Activated CD4-positive, CD25-positive, alpha-beta regulatory T cell treated with anti-CD3 and anti-CD28 coated beads, Interleukin-2, amount 50 U/mL, for 24 hours (primary cell): ENCODE data around the gene ZP4.
"Not testable (repeated sequence)": the region's sequence is repeated elsewhere in the genome, so short reads cannot be mapped to it uniquely, and the experiment has no call there.

ENCODE experiments used
- ATAC-seq, 2 donors: fragments of 150-1000 bp; cut with Tn5 transposase; one replicate each; pipeline ENCODE4 v1.10.0; 2021; ENCODE audit warnings: mild to moderate bottlenecking in 1 of 2, moderate library complexity in 1 of 2

The ZP4 gene

DNA sequence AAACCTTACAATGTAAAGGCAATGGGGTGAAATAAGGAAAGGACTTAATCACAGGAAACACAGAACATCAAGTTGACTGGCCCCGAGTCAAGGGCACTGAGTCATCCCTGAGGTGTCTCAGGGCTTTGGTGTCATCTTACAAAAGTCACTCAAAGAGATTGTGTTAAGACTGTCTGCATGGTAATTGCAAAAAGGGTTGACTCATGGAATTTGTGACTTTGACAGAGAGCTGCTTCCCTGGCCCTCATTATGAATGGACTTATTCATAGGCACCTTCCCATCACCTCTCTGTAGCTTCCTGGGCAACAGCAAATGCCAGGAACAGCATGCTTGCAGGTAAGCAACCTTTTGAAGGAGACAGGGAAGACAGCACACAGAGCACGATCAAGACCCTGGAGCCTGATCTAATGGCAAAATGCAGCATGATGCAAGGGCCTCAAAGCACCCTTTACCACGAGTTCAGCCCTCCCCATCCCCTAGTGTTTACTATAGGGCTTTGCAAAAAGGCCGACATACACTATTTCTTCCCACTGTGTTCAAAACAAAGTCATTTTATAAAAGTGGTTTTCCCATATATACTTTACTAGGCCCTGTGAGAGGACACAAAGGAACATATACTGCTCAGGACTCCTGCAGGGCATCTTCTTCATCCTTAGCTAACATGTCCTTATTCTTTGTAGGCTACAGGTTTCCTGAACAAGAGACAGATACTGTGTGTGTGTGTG lies 17.1 kb downstream of the ZP4 start:
- no peak for ATAC-seq

DNA sequence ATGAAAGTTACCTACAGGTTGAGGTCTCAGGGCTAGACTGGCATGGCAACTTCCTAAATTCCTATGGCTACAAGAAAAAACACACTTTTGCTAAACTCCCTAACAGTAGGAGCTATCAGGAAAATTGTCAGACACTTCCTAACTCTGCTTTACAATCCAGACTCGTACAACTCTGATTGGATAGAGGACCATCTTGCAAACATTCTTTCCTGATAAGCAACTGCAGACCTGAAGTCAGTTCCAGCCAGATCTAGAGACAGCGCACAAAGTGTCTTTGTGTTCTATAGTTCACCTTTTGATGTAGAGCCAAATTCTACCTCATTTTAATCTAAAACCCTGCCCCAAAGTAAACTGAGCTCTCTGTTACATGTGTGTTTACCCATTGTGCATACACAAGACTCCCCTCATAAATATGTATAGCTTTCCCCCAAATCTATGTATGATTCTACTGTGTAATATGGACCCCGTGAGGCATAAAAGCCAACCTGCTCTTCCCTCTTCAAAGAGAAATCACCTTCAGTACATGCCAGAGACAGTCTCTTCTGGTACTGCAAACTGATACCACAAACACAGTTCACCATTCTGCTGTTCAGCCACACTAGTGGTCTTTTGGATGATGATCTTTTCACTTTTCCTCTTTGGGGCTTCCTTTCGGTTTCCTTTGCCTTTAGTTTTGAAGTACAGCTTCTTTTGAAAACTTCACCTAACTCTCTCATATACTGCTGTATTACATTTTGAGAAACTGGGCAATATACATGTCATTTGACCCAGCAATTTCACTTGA lies 21.7 kb downstream of the ZP4 start:
- ATAC-seq = no peak

DNA sequence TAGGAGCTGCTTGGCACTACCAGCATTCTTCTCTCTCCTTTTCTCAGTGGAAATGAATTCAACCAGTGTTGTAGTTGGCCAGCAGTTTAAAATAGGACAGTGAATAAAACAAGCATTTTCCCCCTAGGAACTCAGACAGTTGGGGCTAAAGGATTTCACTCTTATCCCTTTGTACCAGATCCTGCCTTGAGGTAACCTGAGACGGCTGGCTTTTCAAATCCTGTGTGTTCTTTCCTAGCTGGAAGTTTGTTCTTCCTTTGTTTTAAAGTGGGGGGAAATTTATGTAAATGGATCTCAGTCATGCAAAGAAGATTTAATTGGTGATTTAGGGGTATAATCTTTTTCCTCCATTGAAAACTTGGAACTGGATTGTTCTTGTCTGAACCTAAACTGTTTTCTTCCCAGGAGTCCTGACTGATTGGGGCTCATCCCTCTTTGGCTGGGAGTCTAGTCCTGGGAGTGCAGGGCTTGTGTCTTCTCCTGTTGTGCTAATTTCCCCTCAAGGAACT lies 23.3 kb downstream of the ZP4 start:
- ATAC-seq = no peak

DNA sequence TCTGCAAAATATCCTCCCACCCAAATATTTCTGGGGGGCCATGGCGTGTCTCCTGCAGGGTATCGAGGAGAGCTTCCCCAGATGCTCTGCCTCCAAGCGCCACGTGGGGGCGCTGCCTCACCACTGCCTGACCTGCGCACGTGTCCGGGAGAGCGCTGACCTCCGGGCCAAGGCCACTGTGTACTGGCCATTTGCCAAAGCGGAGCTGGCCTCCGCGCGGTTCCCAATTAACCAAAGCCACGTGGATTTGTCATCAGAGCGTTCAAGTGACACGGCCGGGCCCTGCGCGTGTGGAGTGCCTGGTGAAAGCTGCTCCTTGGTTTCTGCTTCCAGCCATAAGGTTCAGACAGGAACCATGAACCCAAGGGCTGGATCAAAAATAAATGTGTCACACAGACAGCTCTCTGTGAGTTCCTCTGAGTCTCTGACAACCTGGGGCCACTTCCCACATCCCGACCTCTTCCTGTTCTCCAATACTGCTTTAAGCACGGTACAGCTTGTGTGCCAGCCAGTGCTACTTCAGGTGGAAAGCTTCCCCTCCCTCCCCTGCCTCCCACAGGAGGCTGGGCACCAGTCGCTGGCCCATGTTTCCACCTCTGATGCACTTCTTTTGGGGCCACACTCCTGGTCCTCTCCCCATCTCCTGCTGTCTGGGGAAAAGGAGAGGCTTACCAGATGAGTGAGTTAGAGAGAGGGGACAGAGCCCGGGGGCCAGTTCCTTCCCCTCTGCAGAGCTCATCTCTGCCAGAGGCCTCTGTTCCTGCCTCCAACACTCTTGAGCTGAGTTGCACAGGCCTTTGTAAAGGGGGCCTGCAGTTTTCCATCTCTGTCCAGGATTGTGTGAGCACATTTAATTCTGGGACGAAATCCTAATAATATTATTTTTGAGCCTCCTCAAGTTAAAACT lies 26.1 kb downstream of the ZP4 start:
- no peak for ATAC-seq

DNA sequence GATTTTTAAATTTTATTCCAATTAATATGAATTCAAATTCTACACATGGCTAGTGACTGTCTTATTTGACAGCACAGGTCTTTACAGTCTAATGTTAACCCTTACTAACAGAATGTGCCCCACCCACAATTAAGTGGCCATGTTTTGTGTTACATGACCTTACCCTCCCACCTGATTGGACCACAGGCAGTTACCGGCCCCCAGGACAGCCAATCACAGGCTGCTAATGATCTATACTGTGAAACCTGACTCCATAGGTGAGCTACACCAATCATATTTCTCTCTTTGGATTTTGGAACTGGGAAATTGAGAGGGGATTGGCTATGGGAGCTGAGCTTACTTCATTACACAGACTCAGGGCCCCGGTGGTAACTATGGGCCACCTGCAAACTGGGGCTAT lies 27.5 kb downstream of the ZP4 start:
- no peak for ATAC-seq

DNA sequence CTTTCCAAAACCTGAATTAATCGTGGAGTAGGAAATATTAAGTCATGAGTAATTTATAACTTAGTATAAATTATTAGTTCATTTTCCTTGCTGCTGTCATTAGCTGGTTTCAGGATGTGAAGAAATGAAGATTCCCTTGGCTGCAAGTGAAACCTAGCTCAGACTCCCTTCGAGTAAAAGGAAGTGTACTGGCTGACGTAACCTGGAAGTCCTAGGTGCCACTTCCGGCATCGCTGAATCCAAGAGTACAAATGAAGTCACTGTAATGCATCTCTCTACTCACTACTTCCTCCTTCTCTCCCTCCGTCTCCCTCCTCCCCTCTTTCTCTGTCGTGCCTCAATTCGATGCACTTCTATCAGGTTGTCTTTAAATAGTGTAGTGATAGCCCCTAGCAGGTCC lies 28.8 kb downstream of the ZP4 start:
- ATAC-seq = no peak

DNA sequence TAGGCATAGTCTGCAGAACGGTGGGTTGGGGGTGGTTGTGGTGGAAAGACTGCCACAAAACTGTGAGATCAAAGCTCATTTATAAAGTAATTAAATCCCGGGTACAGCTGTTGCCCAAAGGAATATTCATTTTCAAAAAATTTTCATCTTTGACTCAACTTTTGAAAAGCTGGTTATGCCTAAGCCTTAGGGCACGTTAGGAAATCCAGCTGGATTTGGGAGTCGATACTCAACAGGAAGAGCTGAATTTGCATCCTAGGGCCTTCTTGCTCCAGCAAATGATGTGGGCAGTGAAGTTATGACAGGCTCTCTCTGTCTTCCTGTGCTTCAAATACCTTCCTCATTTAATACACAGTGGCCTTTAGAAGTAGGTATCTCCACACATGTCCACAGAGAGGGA lies 31.7 kb downstream of the ZP4 start:
- no peak for ATAC-seq

DNA sequence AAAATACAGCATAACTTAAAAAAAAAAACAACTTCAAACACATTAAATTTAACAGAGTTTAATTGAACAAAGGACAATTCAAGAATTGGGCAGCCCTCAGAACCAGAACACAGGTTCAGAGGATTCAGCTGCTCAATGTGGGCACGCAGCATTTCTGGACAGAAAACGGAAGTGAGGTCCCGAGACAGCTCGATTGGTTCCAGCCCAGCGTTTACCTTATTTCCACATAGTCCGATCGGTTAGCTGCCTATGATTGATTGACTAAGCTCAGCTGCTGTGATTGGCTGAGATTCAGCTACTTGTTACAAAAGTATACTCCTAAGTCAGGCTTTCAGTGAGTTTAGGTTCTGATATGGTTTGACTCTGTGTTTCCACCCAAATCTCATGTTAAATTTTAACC lies 33.3 kb downstream of the ZP4 start:
- no peak for ATAC-seq

DNA sequence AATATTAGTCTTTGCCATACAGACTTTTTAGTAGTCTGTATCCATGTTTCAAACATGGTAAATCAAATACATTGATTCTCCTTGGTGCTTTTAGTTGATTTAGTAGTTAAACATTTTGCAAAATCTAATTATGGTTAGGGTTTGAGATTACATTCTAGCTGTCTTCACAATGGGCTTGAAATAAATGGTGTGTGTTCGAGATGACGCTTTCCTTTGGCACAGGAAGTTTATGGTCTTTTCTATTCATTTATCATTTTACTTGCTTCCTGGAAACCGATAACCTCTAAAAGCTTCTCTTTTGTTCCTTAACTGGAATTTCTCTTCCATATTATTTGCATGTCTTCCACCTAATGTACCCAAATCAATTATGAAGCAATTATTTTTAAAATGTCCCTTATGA lies 38.4 kb downstream of the ZP4 start:
- ATAC-seq = no peak

DNA sequence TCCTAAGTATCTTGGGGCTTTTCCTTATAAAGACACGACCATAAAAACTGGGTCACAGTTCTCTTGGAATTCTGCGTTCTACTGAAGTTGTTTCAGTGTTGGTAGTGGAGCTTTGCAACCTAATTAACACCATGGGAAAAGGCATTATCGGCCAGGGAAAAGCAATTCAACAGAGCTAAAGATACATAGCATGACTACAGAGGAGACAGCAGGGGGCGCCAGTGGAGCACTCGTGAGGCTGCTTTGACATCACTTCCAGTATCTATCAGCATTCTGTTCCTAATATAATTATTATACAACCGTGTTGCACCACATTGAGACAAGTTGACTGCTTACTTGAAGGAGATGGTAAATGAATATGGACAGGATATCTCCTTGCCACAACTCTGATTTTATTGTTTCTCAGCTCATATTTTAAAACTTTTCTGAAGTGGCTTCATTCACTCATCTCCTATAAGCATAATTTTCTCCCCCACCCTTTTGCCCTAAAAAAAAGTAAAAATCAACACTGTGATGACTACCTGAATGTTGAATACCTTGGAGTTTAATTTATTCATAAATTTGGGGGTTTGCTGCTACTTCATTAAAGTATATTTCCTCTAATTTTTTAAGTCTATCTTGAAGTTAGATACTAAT lies 39.4 kb downstream of the ZP4 start:
- no peak for ATAC-seq

DNA sequence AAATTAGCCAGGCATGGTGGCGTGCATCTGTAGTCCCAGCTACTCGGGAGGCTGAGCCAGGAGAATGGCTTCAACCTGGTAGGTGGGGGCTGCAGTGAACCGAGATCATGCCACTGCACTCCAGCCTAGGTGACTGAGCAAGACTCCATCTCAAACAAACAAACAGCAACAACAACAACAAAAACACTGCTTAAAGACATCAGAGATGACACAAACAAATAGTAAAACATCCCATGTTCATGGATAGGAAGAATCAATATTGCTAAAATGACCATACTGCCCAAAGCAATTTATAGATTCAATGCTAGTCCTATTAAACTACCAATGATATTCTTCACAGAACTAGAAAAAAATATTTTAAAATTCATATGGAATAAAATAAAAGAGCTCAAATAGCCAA lies 47.2 kb downstream of the ZP4 start:
- not testable (repeated sequence) for ATAC-seq

DNA sequence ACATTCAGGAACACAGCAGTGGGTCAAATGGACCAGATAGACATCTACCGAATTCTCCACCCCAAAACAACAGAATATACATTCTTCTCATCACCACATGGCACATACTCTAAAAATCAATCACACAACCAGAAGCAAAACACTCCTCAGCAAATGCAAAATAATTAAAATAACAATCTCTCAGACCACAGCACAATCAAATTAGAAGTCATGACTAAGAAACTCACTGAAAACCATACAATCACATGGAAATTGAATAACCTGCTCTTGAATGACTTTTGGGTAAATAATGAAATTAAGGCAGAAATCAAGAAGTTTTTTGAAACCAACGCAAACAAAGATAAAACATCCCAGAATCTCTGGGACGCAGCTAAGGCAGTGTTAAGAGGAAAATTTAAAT lies 49.2 kb downstream of the ZP4 start:
- no peak for ATAC-seq

DNA sequence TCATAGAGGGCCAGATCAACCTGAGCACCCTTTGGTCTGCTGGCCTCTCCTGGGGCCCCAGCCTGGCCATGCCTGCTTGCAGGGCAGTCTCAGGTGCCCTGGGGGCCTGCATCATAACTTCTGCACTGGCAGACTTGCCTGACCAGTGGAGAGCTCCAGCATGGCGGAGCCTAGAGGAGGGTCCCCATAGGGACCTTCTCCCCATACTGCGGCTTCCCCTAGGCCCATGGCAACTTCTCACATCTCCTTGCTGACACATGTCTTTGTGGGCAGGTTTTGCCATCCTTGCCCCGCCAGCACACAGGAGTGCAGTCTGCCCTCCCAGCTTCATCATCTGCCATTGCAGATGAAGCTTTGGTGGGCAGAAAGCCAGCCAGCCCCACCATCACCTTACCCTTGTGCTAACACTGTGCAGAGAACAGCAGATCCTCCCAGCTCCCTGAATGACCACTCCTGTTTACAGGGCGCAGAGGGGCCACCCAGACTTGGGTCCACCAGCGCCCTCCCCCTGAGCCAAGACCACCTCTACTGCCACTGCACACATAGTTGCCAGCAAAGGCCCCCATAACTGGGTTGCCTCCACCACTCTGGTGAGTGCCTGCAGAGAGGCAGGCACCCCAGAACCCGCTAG lies 51.7 kb downstream of the ZP4 start:
- no peak for ATAC-seq

DNA sequence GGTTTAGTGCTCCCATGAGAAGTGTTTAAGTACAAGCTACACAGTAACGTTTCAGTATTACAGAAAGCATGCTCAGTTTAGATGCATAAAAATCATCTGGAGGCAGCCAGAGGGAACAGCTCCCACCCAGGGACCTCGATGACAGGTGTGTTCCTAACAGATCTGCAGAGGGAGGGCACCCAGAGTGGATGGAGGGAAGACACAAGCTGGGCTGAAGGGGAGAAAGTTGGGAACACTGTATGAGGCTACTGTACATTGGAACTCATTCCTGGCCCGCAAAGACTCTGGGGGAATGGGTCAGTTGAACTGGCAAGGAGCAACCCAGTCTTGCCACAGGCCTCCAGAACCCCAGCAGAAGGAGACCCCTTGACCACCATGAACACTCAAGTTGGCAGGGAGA lies 52.4 kb downstream of the ZP4 start:
- no peak for ATAC-seq

DNA sequence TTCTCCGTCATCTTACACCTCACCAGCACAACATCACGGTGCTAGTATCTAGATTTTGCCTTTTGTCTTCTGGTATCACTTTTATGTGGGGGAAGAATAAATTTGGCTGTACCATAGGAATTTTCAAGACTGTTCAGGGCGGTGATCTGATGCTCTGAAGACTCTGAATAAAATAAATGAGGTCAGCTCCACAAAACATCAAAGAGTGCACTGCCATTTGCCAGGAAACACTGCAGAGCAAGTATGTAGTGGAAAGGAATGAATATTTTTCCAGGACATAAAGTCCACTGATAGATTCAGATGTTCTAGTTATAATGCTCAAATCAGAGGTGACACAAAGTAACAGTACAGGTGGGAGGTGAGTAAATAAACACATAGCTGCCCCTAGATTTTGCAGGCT lies 56.3 kb downstream of the ZP4 start:
- no peak for ATAC-seq

DNA sequence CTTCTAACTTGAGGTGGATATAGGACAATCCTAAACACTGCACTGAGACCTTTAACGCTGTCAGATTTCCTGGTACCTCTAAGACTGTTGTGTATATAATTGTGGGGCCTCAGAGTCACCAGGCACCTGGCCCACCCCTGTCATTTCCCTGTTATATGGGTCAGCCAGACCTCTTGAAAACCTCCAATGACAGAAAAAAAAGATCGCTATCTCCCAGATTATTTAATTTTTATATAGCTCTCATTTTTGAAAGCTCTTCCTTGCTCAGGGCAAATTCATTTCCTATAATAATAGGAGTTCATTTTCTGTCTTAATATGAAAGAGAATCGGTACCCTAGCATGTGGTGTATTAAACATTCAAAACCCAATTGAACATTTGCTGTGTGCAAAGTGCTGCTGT lies 56.7 kb downstream of the ZP4 start:
- no peak for ATAC-seq

DNA sequence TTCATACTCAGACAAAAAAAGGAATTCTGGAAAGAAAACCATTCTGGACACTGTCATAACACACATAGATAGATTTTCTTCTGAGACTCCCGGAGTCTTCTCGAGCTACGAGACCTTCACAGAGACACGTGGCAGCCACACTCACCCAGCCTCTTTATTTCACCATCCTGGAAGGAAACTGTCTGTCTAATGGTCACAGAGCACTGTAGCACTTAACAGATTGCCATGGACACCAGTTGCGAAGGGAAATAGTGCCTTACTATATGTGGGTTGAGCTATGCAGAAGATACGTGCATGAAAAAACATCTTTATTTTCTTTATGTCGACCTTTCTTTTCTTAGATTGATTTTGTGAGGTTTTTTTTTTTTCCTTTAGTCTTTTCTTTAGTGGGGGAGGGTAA lies 57.9 kb downstream of the ZP4 start:
- no peak for ATAC-seq
